ENCODE data around the gene GPR155.

DNA sequence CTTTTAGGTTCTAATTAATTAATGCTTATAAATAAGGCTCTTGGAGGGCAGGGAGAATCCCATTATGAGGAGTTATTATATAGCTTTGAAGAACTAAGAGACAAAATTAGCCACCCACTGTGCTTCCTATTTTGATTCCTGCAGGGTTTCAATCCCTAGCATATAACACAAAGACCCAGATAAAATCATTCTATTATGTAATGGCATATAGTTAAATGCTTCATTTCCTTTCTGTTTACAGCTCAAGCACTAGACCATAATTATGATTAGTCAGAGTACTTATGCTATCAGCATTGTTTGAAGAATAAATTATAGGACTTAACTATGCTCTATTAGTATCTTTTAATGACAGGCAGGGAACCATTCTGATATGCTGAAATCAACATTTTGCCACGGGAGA is 9.1 kb downstream of the GPR155 start:
- TF ChIP-seq ZBTB7A (IDR thresholded peaks at IDR 0.05; ENCODE audit: borderline replicate concordance, control insufficient read depth, low read depth, low read length) = no peak
- TF ChIP-seq, protein P1, sequence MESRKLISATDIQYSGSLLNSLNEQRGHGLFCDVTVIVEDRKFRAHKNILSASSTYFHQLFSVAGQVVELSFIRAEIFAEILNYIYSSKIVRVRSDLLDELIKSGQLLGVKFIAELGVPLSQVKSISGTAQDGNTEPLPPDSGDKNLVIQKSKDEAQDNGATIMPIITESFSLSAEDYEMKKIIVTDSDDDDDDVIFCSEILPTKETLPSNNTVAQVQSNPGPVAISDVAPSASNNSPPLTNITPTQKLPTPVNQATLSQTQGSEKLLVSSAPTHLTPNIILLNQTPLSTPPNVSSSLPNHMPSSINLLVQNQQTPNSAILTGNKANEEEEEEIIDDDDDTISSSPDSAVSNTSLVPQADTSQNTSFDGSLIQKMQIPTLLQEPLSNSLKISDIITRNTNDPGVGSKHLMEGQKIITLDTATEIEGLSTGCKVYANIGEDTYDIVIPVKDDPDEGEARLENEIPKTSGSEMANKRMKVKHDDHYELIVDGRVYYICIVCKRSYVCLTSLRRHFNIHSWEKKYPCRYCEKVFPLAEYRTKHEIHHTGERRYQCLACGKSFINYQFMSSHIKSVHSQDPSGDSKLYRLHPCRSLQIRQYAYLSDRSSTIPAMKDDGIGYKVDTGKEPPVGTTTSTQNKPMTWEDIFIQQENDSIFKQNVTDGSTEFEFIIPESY (CRISPR knock-in tag; IDR thresholded peaks at IDR 0.05) = no peak
- TF ChIP-seq, protein P2, sequence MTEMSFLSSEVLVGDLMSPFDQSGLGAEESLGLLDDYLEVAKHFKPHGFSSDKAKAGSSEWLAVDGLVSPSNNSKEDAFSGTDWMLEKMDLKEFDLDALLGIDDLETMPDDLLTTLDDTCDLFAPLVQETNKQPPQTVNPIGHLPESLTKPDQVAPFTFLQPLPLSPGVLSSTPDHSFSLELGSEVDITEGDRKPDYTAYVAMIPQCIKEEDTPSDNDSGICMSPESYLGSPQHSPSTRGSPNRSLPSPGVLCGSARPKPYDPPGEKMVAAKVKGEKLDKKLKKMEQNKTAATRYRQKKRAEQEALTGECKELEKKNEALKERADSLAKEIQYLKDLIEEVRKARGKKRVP (CRISPR knock-in tag; IDR thresholded peaks at IDR 0.05) = no peak
- no peak for TF ChIP-seq RFX5 (IDR thresholded peaks at IDR 0.05; ENCODE audit: low read depth, low read length)
- no peak for TF ChIP-seq EP300 (IDR thresholded peaks at IDR 0.05; ENCODE audit: low read length)
- TF ChIP-seq NFYB (IDR thresholded peaks at IDR 0.05; ENCODE audit: extremely low read depth, insufficient read length) = no peak
- no peak for TF ChIP-seq RBM17 (IDR thresholded peaks at IDR 0.05; ENCODE audit: borderline replicate concordance, low read depth, low read length)

All from K562 (cell line).